PC-9 (cell line): ENCODE data around the gene NELL1. TPM values are rescaled to one million over a fixed set of nuclear protein-coding genes. Genes with fewer than 3 reads are reported as not detected.

ENCODE experiments used
- BruUV-seq: library from RNA; stranded (reverse); fragments of 400-500 nt; replicated peaks from 2 replicates; lab custom pipeline; 2021; lab: Mats Ljungman, UMichigan
- CTCF ChIA-PET: fragments of 300-600 bp; sonication (Branson Sonifier 250); formaldehyde crosslinking; loops from one replicate; lab custom pipeline; 2022; ENCODE audit warnings: antibody characterized with exemption; lab: Charles Lee
- POLR2A ChIA-PET: fragments of 300-600 bp; sonication (Branson Sonifier 250); formaldehyde crosslinking; loops from one replicate; lab custom pipeline; 2022; ENCODE audit warnings: antibody characterized with exemption; ENCODE audit not compliant: unreplicated experiment; lab: Charles Lee
- DNase-seq, 2 experiments: peaks; one replicate each; pipeline versions ENCODE4 v3.0.0 to v3.0.0-alpha.2; 2015 to 2022; ENCODE audit warnings: mixed read lengths in 1 of 2
- H2AFZ ChIP-seq: fragments of 200-600 bp; sonication (generic); 2 replicates; pipeline ENCODE4 v1.8.1; 2017; ENCODE audit warnings: antibody characterized with exemption
- H3F3A ChIP-seq: fragments of 200-600 bp; sonication (generic); 2 replicates; pipeline ENCODE4 v1.8.1; 2017; ENCODE audit warnings: antibody characterized with exemption, mild to moderate bottlenecking, low read depth; ENCODE audit not compliant: insufficient read depth
- H3K27ac ChIP-seq: fragments of 200-600 bp; sonication (generic); 2 replicates; pipeline ENCODE4 v1.6.1; 2016; ENCODE audit warnings: mixed run types
- H3K27me3 ChIP-seq: fragments of 200-600 bp; sonication (generic); 2 replicates; pipeline ENCODE4 v1.6.1; 2016; ENCODE audit warnings: low read depth, mixed run types; ENCODE audit not compliant: insufficient read depth
- H3K36me3 ChIP-seq: fragments of 200-600 bp; sonication (generic); 2 replicates; pipeline ENCODE4 v1.6.1; 2016; ENCODE audit warnings: low read depth, mixed run types
- H3K4me1 ChIP-seq: fragments of 200-600 bp; sonication (generic); replicated peaks from 2 replicates; pipeline ENCODE4 v1.6.1; 2016; ENCODE audit warnings: mixed run types; ENCODE audit not compliant: insufficient read depth
- H3K4me2 ChIP-seq: fragments of 200-600 bp; sonication (generic); 2 replicates; pipeline ENCODE4 v1.6.1; 2017; ENCODE audit warnings: mixed run types
- H3K4me3 ChIP-seq: fragments of 200-600 bp; sonication (generic); 2 replicates; pipeline ENCODE4 v1.6.1; 2016; ENCODE audit warnings: mixed run types
- H3K79me2 ChIP-seq: fragments of 200-600 bp; sonication (generic); 2 replicates; pipeline ENCODE4 v1.6.1; 2017; ENCODE audit warnings: low read depth, mixed run types
- H3K9me2 ChIP-seq: fragments of 200-600 bp; sonication (generic); 2 replicates; pipeline ENCODE4 v1.8.1; 2017; ENCODE audit warnings: mild to moderate bottlenecking; ENCODE audit not compliant: insufficient read depth
- H3K9me3 ChIP-seq: fragments of 200-600 bp; sonication (generic); 2 replicates; pipeline ENCODE4 v1.8.1; 2016; ENCODE audit warnings: low read depth; ENCODE audit not compliant: insufficient read depth
- H4K20me1 ChIP-seq: fragments of 200-600 bp; sonication (generic); 2 replicates; pipeline ENCODE4 v1.8.1; 2017; ENCODE audit not compliant: insufficient read depth
- EZH2 ChIP-seq: fragments of 200-600 bp; sonication (generic); IDR thresholded peaks from 2 replicates; pipeline ENCODE4 v1.8.0; 2017; ENCODE audit warnings: antibody characterized with exemption, low read depth
- intact Hi-C: fragments of 100-400 bp; cut with micrococcal nuclease; formaldehyde crosslinking; loops from one replicate; pipeline ENCODE4 v1.10.0; 2022; ENCODE audit not compliant: unreplicated experiment
- total RNA-seq: library from RNA; stranded (reverse); gene quantifications from 2 replicates; pipeline ENCODE4 v1.2.3, GENCODE V29; 2021
- TF ChIP-seq, protein P1 (sequence below): fragments of 200-600 bp; sonication (generic); conservative IDR thresholded peaks from 2 replicates; pipeline ENCODE4 v1.6.1; 2017; ENCODE audit warnings: mixed run types, antibody characterized with exemption, mild to moderate bottlenecking, moderate library complexity

The NELL1 gene
- total RNA-seq, 1 experiment from 2014 or later: not detected

DNA sequence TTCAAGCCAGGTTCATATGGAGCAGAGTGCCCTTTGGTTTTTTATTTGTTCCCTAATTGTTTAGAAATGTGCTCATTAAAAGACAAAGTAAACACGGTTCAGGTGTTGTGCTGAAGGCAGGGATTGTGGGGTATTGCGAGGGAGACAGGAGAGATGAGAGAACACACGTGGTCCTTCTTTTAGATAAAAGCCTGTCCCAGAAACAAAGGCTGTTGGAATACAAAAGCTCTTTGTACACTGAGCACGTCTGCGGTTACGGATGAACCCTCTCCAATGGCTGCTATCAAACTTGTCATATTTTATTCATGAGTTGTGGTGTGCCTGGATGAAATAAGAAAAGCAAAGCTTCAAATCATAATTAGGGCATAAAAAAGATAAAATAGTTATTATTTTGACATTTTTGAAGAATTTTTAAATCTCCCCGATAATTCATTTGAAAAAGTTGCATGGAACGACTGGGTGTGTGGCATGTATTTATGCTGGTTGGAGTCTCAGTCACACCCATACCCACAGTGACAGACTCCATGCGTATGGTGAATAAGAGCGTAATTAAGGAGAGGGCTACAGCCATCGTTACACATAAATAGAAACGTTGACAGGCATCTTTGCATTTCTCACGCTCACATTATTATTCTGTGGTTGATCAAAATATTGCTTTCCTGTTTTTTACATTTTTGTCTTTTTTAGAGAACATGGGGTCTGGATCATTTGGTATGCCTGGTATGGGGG, 92.9 kb downstream of the NELL1 start:
- no peaks in the 10 kb centered on the region for H3K9me3 ChIP-seq
- no peak for TF ChIP-seq EZH2
- TF ChIP-seq, protein P1, sequence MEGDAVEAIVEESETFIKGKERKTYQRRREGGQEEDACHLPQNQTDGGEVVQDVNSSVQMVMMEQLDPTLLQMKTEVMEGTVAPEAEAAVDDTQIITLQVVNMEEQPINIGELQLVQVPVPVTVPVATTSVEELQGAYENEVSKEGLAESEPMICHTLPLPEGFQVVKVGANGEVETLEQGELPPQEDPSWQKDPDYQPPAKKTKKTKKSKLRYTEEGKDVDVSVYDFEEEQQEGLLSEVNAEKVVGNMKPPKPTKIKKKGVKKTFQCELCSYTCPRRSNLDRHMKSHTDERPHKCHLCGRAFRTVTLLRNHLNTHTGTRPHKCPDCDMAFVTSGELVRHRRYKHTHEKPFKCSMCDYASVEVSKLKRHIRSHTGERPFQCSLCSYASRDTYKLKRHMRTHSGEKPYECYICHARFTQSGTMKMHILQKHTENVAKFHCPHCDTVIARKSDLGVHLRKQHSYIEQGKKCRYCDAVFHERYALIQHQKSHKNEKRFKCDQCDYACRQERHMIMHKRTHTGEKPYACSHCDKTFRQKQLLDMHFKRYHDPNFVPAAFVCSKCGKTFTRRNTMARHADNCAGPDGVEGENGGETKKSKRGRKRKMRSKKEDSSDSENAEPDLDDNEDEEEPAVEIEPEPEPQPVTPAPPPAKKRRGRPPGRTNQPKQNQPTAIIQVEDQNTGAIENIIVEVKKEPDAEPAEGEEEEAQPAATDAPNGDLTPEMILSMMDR: no peak
- 0 out of 2 replicates have a peak, but pooled peaks cover 3% of the 10 kb centered on the region for H4K20me1 ChIP-seq
- ChIA-PET POLR2A (no interaction called here), CTCF (no interaction called here)
- no peaks in the 10 kb centered on the region for H3K36me3 ChIP-seq
- no peak overlapping the region for H3K4me2 ChIP-seq
- H3K9me2 ChIP-seq: no peaks in the 10 kb centered on the region
- H3K27ac ChIP-seq: no peak overlapping the region
- intact Hi-C loops: no loop called here
- no peak overlapping the region for H2AFZ ChIP-seq
- H3K79me2 ChIP-seq: no peaks in the 10 kb centered on the region
- no peak for DNase-seq
- no peaks in the 10 kb centered on the region for H3F3A ChIP-seq
- peaks cover 23% of the 10 kb centered on the region for H3K27me3 ChIP-seq
- no peak overlapping the region for H3K4me3 ChIP-seq
- BruUV-seq: no TSS peak
- H3K4me1 ChIP-seq: no peaks in the 10 kb centered on the region

DNA sequence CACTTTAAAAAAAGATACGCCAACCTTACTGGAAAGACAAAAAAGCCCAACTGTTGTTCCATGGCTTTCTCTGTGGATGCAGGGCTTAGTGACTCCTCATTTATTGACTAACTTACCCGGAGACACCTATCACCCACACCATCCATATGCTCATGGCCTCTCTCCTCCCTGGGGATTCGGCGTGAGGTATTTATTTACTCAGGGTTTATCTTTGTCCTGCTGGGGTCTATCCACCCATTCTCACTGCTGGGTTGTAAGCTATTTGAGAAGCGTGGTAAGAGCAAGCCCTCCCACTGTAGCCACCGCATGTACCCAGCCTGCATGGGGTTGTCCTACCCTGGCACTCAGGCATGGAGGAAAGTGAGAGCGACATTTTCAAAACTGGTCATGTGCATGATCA, 93.6 kb downstream of the NELL1 start:
- H2AFZ ChIP-seq: no peak overlapping the region
- H3K9me3 ChIP-seq: no peaks in the 10 kb centered on the region
- ChIA-PET POLR2A (no interaction called here), CTCF (no interaction called here)
- no peak for DNase-seq
- TF ChIP-seq, protein P1: no peak
- TF ChIP-seq EZH2: no peak
- H3K4me2 ChIP-seq: no peak overlapping the region
- H4K20me1 ChIP-seq: 0 out of 2 replicates have a peak, but pooled peaks cover 3% of the 10 kb centered on the region
- no peaks in the 10 kb centered on the region for H3K36me3 ChIP-seq
- intact Hi-C loops: no loop called here
- H3F3A ChIP-seq: no peaks in the 10 kb centered on the region
- peaks cover 23% of the 10 kb centered on the region for H3K27me3 ChIP-seq
- H3K9me2 ChIP-seq: no peaks in the 10 kb centered on the region
- no peaks in the 10 kb centered on the region for H3K4me1 ChIP-seq
- BruUV-seq: no TSS peak
- no peak overlapping the region for H3K4me3 ChIP-seq
- no peaks in the 10 kb centered on the region for H3K79me2 ChIP-seq
- H3K27ac ChIP-seq: no peak overlapping the region

DNA sequence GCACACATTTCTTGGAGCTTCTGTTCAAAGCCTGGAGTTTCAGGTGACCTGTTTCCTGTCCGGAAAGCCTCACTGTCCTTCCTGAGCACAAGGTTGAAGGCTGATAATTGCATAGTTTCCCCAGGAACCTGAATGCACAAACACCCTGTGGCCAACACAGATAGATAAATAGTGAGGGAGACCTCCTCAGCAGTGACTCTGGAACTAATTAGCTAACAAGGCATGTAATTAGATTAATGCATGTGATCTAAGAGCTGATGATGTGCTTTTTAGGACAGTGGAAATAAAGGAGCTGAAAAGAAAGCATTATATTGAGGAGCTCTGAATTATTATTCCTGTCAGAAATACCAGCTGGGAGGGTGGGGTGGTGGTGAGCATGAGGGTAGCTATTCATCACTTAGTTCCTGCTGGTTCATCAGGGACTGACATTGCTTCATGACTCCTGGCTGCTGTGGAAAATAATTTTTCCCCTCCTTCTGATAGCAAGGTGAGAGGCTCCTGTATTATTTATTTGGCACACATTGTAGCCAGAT, 101.1 kb downstream of the NELL1 start:
- ChIA-PET POLR2A (no interaction called here), CTCF (no interaction called here)
- Histone ChIP-seq H3F3A (no peaks in the 10 kb centered on the region), H3K27ac (no peak overlapping the region), H3K4me1 (no peaks in the 10 kb centered on the region), H3K36me3 (no peaks in the 10 kb centered on the region), H3K4me2 (no peak overlapping the region), H3K4me3 (no peak overlapping the region), H3K27me3 (no peaks in the 10 kb centered on the region), H3K9me2 (no peaks in the 10 kb centered on the region), H4K20me1 (no peaks in the 10 kb centered on the region), H3K9me3 (no peaks in the 10 kb centered on the region), H3K79me2 (no peaks in the 10 kb centered on the region), H2AFZ (no peak overlapping the region)
- BruUV-seq: no TSS peak
- no peak for DNase-seq
- TF ChIP-seq, protein P1: no peak
- no peak for TF ChIP-seq EZH2
- intact Hi-C loops: no loop called here
